Measurements from ENCODE around the gene ACP5. TPM values are rescaled to one million over a fixed set of nuclear protein-coding genes. Genes with fewer than 3 reads are reported as not detected.

The ACP5 gene
- polyA plus RNA-seq, 1 donor (not counting 4 experiments of a cell fraction or from before 2014, with no cell fraction given): 15.0 TPM

DNA sequence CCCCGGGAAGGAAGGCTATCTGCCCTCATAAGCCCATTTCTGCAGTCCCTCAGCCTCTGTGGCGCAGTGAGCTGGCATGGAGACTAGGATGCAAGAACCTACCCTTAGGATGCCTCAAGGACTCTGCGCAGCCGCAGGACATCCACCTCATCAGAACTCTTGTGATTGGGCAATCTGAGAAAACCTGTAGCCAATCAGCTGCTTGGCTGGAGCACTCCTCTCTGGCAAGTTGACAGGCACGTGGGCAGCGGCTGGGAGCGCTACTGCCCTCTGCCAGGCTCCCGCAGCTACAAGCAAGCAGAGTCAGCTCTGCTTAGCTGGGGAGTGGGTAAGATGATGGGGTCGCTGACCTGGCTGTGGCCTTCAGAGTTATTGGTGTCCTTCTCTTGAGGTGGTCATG is 47.0 kb downstream of the ACP5 start:
- peaks cover 21% of the 10 kb centered on the region for H3K4me1 ChIP-seq (ENCODE audit: control insufficient read depth, extremely low read depth, insufficient read depth, low read length)
- peaks cover 10% of the 10 kb centered on the region for H3K79me2 ChIP-seq (ENCODE audit: control insufficient read depth, insufficient read depth, low read length)
- no peak for FAIRE-seq
- H3K27ac ChIP-seq (ENCODE audit: control insufficient read depth, insufficient read depth, low read length): no peak overlapping the region
- H4K20me1 ChIP-seq (ENCODE audit: control insufficient read depth, extremely low read depth, insufficient read depth, low read length): no peaks in the 10 kb centered on the region
- H3K4me2 ChIP-seq (ENCODE audit: control insufficient read depth, extremely low read depth, insufficient read depth, low read depth, low read length): no peak overlapping the region
- H3K27me3 ChIP-seq (ENCODE audit: control insufficient read depth, extremely low read depth, insufficient read depth, low read length): no peaks in the 10 kb centered on the region
- H3K9me1 ChIP-seq (ENCODE audit: control insufficient read depth, extremely low read depth, insufficient read depth, low read length): peaks cover 3% of the 10 kb centered on the region
- no peak overlapping the region for H2AFZ ChIP-seq (ENCODE audit: control insufficient read depth, low read length)
- dilution Hi-C loops (cut with MboI; ENCODE audit: extremely low pct_ligation_motif_present, low sequenced_read_pairs): no loop called here
- H3K4me3 ChIP-seq (ENCODE audit: control insufficient read depth in 2 of 3, extremely low read depth in 1 of 3, insufficient read depth in 2 of 3, low read depth in 1 of 3, low read length in 3 of 3): no peak overlapping the region
- TF ChIP-seq EZH2 (IDR thresholded peaks at IDR 0.05; ENCODE audit: low read length) (no peak), CTCF (optimal IDR thresholded peaks at IDR 0.05 in 1 of 3, IDR thresholded peaks at IDR 0.05 in 1 of 3, conservative IDR thresholded peaks at IDR 0.05 in 1 of 3; ENCODE audit: extremely low read depth in 1 of 3, insufficient read depth in 2 of 3, low read length in 3 of 3) (peak; percentile 30 to 66 (median 45))
- DNase-seq (ENCODE audit: low read depth, low spot score): peak; percentile 67
- H3K9me3 ChIP-seq (ENCODE audit: control insufficient read depth, low read depth, low read length): no peaks in the 10 kb centered on the region
- H3K9ac ChIP-seq (ENCODE audit: control insufficient read depth, extremely low read depth, insufficient read depth, low read length): no peak overlapping the region
- no peaks in the 10 kb centered on the region for H3K36me3 ChIP-seq (ENCODE audit: control insufficient read depth in 2 of 2, extremely low read depth in 1 of 2, insufficient read depth in 2 of 2, low read length in 2 of 2)

GRCh38 chr19:11528551-11529341 is 48.7 kb downstream of the ACP5 start, which contains the start of gene ECSIT:
TSS of gene ECSIT (minus strand) at chr19:11529134. CDS start at chr19:11519170, 9,964 bp downstream.
- Histone ChIP-seq H3K27me3 (ENCODE audit: control insufficient read depth, extremely low read depth, insufficient read depth, low read length) (no peaks in the 10 kb centered on the region), H3K9me3 (ENCODE audit: control insufficient read depth, low read depth, low read length) (no peaks in the 10 kb centered on the region), H3K4me3 (ENCODE audit: control insufficient read depth in 2 of 3, extremely low read depth in 1 of 3, insufficient read depth in 2 of 3, low read depth in 1 of 3, low read length in 3 of 3) (peak within 1 kb of the TSS; percentile 76 to 97 (median 94)), H2AFZ (ENCODE audit: control insufficient read depth, low read length) (peak within 1 kb of the TSS; percentile 82), H3K36me3 (ENCODE audit: control insufficient read depth in 2 of 2, extremely low read depth in 1 of 2, insufficient read depth in 2 of 2, low read length in 2 of 2) (no peaks in the 10 kb centered on the region), H3K27ac (ENCODE audit: control insufficient read depth, insufficient read depth, low read length) (peak within 1 kb of the TSS; percentile 86), H3K9ac (ENCODE audit: control insufficient read depth, extremely low read depth, insufficient read depth, low read length) (peak within 1 kb of the TSS; percentile 89), H3K9me1 (ENCODE audit: control insufficient read depth, extremely low read depth, insufficient read depth, low read length) (peaks cover 3% of the 10 kb centered on the region), H3K4me2 (ENCODE audit: control insufficient read depth, extremely low read depth, insufficient read depth, low read depth, low read length) (peak within 1 kb of the TSS; percentile 83), H4K20me1 (ENCODE audit: control insufficient read depth, extremely low read depth, insufficient read depth, low read length) (no peaks in the 10 kb centered on the region), H3K79me2 (ENCODE audit: control insufficient read depth, insufficient read depth, low read length) (peaks cover 10% of the 10 kb centered on the region), H3K4me1 (ENCODE audit: control insufficient read depth, extremely low read depth, insufficient read depth, low read length) (peaks cover 21% of the 10 kb centered on the region)
- peak; percentile 67 for FAIRE-seq
- dilution Hi-C loops (cut with MboI; ENCODE audit: extremely low pct_ligation_motif_present, low sequenced_read_pairs): no loop called here
- DNase-seq (ENCODE audit: low read depth, low spot score): peak; percentile 93
- TF ChIP-seq CTCF (optimal IDR thresholded peaks at IDR 0.05 in 1 of 3, IDR thresholded peaks at IDR 0.05 in 1 of 3, conservative IDR thresholded peaks at IDR 0.05 in 1 of 3; ENCODE audit: extremely low read depth in 1 of 3, insufficient read depth in 2 of 3, low read length in 3 of 3) (no peak), EZH2 (IDR thresholded peaks at IDR 0.05; ENCODE audit: low read length) (no peak)

Other genes starting within 250 kb of the ACP5 start
- gene RAB3D, start 238.0 kb downstream of the ACP5 start, polyA plus RNA-seq: 63.1 to 99.0 TPM (median 66.0 TPM) in 3 replicates
- gene TMEM205, start 231.4 kb downstream of the ACP5 start, polyA plus RNA-seq: 65.5 to 107 TPM (median 91.7 TPM) in 3 replicates
- 6.4 to 9.1 TPM (median 7.5 TPM) in 3 replicates for gene CCDC159, start 231.1 kb downstream of the ACP5 start, polyA plus RNA-seq
- gene PLPPR2, start 222.2 kb downstream of the ACP5 start, polyA plus RNA-seq: 3.5 to 9.1 TPM (median 5.7 TPM) in 3 replicates
- 2.1 to 2.5 TPM (median 2.2 TPM) in 3 replicates for gene SWSAP1, start 203.0 kb downstream of the ACP5 start, polyA plus RNA-seq
- gene EPOR, start 193.3 kb downstream of the ACP5 start, polyA plus RNA-seq: 0.68 to 0.94 TPM (median 0.85 TPM) in 3 replicates
- gene RGL3, start 158.3 kb downstream of the ACP5 start, polyA plus RNA-seq: not detected in 3 replicates
- gene ODAD3, start 142.5 kb downstream of the ACP5 start, polyA plus RNA-seq: 0.05 to 0.52 TPM (median 0.09 TPM) in 3 replicates
- 47.9 to 125 TPM (median 56.3 TPM) in 3 replicates for gene PRKCSH, start 142.0 kb downstream of the ACP5 start, polyA plus RNA-seq
- not detected in 3 replicates for gene ELAVL3, start 96.6 kb downstream of the ACP5 start, polyA plus RNA-seq
- 3.7 to 5.8 TPM (median 3.8 TPM) in 3 replicates for gene ZNF653, start 71.8 kb downstream of the ACP5 start, polyA plus RNA-seq
- 16.0 to 18.8 TPM (median 18.3 TPM) in 3 replicates for gene ECSIT, start 48.5 kb downstream of the ACP5 start, polyA plus RNA-seq
- gene CNN1, start 38.8 kb downstream of the ACP5 start, polyA plus RNA-seq: 0.16 TPM in 1 of 3 replicates, not detected in the others
- gene ELOF1, start 18.4 kb downstream of the ACP5 start, polyA plus RNA-seq: 45.3 to 96.1 TPM (median 47.5 TPM) in 3 replicates
- gene ZNF627, start 19.8 kb upstream of the ACP5 start, polyA plus RNA-seq: 6.3 to 8.5 TPM (median 7.6 TPM) in 3 replicates
- 3.7 to 6.3 TPM (median 5.6 TPM) in 3 replicates for gene ZNF823, start 161.3 kb upstream of the ACP5 start, polyA plus RNA-seq
- gene ZNF441, start 189.4 kb upstream of the ACP5 start, polyA plus RNA-seq: 1.8 to 3.1 TPM (median 3.1 TPM) in 3 replicates
- gene ZNF491, start 220.9 kb upstream of the ACP5 start, polyA plus RNA-seq: 0.36 to 1.3 TPM (median 0.76 TPM) in 3 replicates
- 4.7 to 10.7 TPM (median 6.6 TPM) in 3 replicates for gene ZNF440, start 236.6 kb upstream of the ACP5 start, polyA plus RNA-seq

All from keratinocyte (primary cell).